Endometrium (tissue), 2 donors: ENCODE results near the gene WDR70.
"Not testable (repeated sequence)": the region's sequence is repeated elsewhere in the genome, so short reads cannot be mapped to it uniquely, and the experiment has no call there.

Experiments
- FAIRE-seq: peaks from 2 replicates; lab custom pipeline; 2012; peaks lifted over from hg19 to GRCh38; lab: Jason Lieb, UNC
- donor health status: control.
- donor health status: control.

WDR70 gene

DNA sequence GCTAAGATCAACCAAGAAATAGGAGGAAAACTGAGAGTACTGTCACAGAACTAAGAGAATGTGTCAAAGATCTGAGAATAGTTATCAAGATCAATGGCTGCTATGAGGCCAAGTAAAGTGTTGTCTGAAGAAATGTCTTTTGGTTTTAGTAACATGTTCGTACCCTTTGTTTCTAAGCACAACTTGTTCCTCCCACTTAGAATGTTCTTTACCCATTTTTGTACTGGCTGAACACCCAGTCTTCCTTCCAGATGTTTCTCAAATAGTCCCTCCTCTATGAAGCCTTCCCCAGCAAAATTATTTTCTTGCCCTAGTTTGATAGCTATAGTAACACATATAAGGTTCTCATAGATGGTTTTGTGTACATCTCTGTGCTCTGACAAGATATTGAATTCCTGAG is 191.5 kb downstream of the WDR70 start:
- FAIRE-seq = no peak

DNA sequence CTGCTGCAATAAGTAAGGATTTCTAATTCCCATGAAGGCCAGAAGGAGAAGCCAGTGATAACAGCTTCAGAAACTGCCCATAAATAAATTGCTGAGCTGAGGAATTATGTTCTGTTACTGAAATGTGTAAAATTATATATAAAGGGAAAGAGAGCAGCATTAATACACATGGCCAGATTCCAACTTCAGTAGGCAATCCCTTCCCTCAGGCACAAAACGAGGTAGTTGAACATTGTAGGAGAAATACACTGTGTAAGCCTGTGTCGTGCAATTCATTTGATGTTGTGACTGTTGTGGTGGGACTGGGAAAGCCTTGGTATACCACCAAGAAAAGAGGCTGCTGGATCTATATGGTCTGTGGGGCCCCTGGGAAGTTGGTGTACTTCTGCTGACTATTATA is 192.9 kb downstream of the WDR70 start:
- no peak for FAIRE-seq

GRCh38 chr5:37575541-37576489 is 196.7 kb downstream of the WDR70 start:
- no peak for FAIRE-seq

GRCh38 chr5:37576552-37576951 is 197.4 kb downstream of the WDR70 start:
- no peak for FAIRE-seq

- no peak for FAIRE-seq
Measured at GRCh38 chr5:37578176-37578575, 199.1 kb downstream of the WDR70 start.

- FAIRE-seq = no peak
Measured at GRCh38 chr5:37580106-37580505, 201.0 kb downstream of the WDR70 start.

- FAIRE-seq = no peak
Measured at GRCh38 chr5:37582202-37582601, 203.1 kb downstream of the WDR70 start.

DNA sequence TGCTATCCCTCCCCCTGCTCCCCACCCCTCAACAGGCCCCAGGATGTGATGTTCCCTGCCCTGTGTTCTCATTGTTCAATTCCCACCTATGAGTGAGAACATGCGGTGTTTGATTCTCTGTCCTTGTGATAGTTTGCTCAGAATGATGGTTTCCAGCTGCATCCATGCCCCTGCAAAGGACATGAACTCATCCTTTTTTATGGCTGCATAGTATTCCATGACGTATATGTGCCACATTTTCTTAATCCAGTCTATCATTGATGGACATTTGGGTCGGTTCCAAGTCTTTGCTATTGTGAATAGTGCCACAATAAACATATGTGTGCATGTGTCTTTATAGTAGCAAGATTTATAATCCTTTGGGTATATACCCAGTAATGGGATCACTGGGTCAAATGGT is 214.2 kb downstream of the WDR70 start:
- FAIRE-seq = not testable (repeated sequence)

DNA sequence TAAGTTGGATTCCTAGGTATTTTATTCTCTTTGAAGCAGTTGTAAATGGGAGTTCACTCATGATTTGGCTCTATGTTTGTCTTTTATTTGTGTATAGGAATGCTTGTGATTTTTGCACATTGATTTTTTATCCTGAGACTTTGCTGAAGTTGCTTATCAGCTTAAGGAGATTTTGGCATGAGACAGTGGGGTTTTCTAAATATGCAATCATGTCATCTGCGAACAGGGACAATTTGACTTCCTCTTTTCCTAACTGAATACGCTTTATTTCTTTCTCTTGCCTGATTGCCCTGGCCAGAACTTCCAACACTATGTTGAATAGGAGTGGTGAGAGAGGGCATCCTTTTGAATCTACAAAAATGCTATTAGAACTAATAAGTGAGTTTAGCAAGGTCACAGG is 215.7 kb downstream of the WDR70 start:
- not testable (repeated sequence) for FAIRE-seq

GRCh38 chr5:37598733-37599132 is 219.6 kb downstream of the WDR70 start:
- FAIRE-seq = no peak

DNA sequence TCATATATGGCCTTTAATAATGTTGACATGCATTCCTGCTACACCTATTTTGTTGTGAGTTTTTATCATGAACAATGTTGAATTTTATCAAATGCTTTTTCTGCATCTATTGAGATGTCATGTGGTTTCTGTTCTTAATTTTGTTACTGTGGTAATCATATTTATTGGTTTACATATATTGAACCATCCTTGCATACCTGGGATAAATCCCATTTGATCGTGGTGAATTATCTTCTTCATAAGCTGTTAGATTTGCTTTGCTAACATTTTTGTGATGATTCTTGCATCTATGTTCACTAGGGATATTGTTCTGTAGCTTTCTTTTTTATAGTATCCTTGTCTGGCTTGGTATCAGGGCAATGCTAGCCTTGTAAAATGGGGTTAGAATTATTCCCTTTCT is 222.0 kb downstream of the WDR70 start:
- FAIRE-seq = no peak

DNA sequence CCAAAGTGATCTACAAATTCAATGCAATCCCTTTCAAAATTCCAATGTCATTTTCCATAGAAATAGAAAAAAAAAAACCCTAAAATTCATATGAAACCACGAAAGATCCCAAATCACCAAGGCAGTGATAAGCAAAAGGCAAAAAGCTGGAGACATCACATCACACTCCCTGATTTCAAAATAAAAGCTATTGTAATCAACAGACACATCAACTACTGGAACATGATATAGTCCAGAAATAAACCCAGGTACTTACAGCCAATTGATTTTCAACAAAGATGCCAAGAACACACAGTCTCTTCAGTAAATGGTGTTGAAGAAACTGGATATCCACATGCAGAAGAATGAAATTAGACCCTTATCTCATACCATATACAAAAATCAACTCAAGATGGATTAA is 224.0 kb downstream of the WDR70 start:
- no peak for FAIRE-seq

DNA sequence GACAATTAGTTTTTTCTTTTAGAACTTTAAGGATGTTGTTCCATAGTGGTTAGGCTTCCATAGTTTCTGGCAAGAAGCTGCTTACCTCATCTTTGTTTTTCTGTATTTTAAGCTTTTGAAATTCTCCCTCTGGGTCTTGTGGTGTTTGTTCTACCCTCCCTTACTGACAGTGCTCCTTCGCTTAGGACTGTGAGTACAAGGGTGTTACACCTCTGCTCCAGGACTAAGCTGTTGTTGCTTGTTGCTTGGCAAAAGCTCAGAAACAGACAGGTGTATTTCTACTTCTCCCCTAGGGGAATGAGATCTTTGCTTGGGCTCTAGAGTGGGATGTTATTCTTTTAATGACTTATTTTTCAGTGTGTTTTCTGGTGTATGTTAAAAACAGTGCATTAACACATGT is 225.2 kb downstream of the WDR70 start:
- FAIRE-seq = no peak

DNA sequence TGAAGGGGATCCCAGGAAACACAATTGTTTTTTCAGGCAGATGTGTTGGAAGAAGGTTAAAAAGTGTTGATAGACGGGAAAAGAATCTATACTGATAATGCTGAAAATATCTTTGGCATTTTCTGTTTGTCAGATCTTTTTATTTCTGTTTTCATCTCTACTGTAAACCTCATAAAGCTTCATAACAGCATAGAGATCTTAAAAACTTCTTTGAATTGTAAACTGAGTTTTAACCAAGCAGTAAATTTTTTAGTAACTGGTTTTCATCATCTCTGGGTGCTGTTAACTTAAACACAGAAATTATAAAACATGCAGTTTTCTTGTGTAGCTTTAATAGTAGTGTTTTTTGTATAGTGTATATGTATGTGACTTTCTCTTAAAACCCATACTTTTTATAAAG is 227.0 kb downstream of the WDR70 start:
- FAIRE-seq = peak; percentile 93

GRCh38 chr5:37606632-37607248 is 227.6 kb downstream of the WDR70 start:
- no peak for FAIRE-seq

DNA sequence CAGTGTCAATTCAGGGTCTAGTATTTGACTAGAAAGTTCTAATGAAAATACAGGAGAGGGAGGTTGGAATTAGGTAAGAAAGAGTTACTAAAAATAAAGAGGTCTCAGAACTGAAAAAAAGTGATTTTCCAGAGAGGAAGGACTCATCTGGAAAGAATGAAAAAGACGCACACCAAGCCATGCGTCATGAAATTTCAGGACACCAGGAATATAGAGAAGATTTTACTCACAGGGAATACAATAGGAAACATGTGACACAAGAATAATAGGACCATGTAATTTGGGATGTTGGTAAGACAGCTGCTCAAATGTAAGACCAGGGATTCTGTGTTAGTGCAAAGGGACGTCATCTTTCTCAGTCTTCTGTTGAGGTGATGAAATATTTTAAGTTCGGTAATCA is 236.1 kb downstream of the WDR70 start:
- FAIRE-seq = no peak

GRCh38 chr5:37619353-37619752 is 240.2 kb downstream of the WDR70 start:
- no peak for FAIRE-seq

DNA sequence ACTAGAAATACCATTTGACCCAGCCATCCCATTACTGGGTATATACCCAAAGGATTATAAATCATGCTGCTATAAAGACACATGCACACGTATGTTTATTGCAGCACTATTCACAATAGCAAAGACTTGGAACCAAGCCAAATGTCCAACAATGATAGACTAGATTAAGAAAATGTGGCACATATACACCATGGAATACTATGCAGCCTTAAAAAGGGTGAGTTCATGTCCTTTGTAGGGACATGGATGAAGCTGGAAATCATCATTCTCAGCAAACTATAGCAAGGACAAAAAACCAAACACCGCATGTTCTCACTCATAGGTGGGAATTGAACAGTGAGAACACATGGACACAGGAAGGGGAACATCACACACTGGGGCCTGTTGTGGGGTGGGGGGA is 243.2 kb downstream of the WDR70 start:
- FAIRE-seq = not testable (repeated sequence)

DNA sequence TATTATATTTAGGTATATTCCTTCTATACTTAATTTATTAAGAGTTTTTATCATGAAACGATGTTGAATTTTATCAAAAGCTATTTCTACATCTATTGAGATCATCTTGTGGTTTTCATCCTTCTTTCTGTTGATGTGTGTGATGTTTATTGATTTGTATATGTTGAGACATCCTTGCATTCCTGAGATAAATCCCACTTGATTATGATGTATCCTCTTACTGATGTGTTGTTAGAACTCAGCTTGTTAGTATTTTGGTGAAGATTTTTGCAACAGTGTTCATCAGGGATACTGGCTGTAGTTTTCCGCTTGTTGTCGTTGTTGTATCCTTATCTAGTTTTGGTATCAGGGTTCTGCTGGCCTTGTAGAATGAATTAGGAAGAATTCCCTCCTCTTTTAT is 247.1 kb downstream of the WDR70 start:
- no peak for FAIRE-seq

GRCh38 chr5:37628876-37629275 is 249.8 kb downstream of the WDR70 start:
- no peak for FAIRE-seq

- FAIRE-seq = no peak
Measured at GRCh38 chr5:37631939-37632338, 252.8 kb downstream of the WDR70 start.

- no peak for FAIRE-seq
Measured at GRCh38 chr5:37637165-37637845, 258.2 kb downstream of the WDR70 start.

DNA sequence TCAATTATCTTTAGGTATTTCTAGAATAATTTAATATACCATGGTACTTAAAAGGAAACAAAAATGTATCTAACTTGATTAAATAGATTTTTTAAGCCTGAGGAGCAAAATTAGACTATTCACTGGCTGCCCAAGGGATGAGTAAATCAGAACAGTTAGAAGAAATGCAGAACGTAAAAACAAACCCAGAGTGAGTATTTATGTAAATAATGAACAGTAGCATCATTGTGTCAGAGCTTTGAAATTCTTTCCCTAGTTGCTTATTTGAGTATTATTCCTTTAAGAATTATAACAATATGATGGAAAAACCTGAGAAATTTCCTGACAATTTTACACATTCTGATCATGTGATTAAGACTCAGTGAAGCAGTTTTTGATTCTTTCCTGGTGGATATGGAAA is 259.8 kb downstream of the WDR70 start:
- no peak for FAIRE-seq
